Measurements from ENCODE around the gene MIDN. TPM values are rescaled to one million over a fixed set of nuclear protein-coding genes. Genes with fewer than 3 reads are reported as not detected.

MIDN gene
- total RNA-seq, 2 donors from 2014 or later, result 202 to 276 TPM

- DNase-seq (peak; percentile 60 to 80), ATAC-seq (no peak)
- intact Hi-C loops (cut with DNase I, micrococcal nuclease), result no loop called here
Measured at GRCh38 chr19:1264801-1265614, 16.6 kb downstream of the MIDN start.

- intact Hi-C loops (cut with DNase I, micrococcal nuclease), result loop anchor here in 1 of 2 donors (2.0 kb wide), 1 partner anchor 21 kb away; no protein-coding TSS in a partner anchor
- ATAC-seq (no peak), DNase-seq (peak; percentile 66 to 79)
Measured at GRCh38 chr19:1265615-1266128, 17.3 kb downstream of the MIDN start.

GRCh38 chr19:1266129-1266915 lies 17.9 kb downstream of the MIDN start:
- ATAC-seq, result peak; percentile 51
- peak; percentile 93 to 95 for DNase-seq
- intact Hi-C loops (cut with DNase I, micrococcal nuclease), result loop anchor here in 1 of 2 donors (2.0 kb wide), 1 partner anchor 22 kb away; no protein-coding TSS in a partner anchor

- intact Hi-C loops (cut with DNase I, micrococcal nuclease), result loop anchor here in 1 of 2 donors (2.0 kb wide), 1 partner anchor 22 kb away; no protein-coding TSS in a partner anchor
- ATAC-seq (peak; percentile 15), DNase-seq (peak in 1 of 2 donors; percentile 82)
Measured at GRCh38 chr19:1266916-1267476, 18.6 kb downstream of the MIDN start.

GRCh38 chr19:1267477-1268225 lies 19.3 kb downstream of the MIDN start:
- intact Hi-C loops (cut with DNase I, micrococcal nuclease), result loop anchor here in 1 of 2 donors (2.0 kb wide), 1 partner anchor 23 kb away; no protein-coding TSS in a partner anchor
- no peak for DNase-seq
- ATAC-seq, result no peak

GRCh38 chr19:1268226-1269064 lies 20.1 kb downstream of the MIDN start:
- intact Hi-C loops (cut with DNase I, micrococcal nuclease), result no loop called here
- no peak for ATAC-seq
- DNase-seq, result no peak

GRCh38 chr19:1269065-1269477 lies 20.7 kb downstream of the MIDN start, which contains the start of gene CIRBP:
Gene CIRBP, plus strand, starts transcription at chr19:1269332. Its CDS starts 1,602 bp downstream, at chr19:1270934.
- ATAC-seq (peak; percentile 64), DNase-seq (peak; percentile 100)
- intact Hi-C loops (cut with DNase I, micrococcal nuclease), result no loop called here

- intact Hi-C loops (cut with DNase I, micrococcal nuclease), result no loop called here
- ATAC-seq (peak; percentile 26), DNase-seq (peak; percentile 87 to 89)
Measured at GRCh38 chr19:1269478-1270212, 21.3 kb downstream of the MIDN start.

GRCh38 chr19:1270213-1270853 lies 21.9 kb downstream of the MIDN start:
- intact Hi-C loops (cut with DNase I, micrococcal nuclease), result no loop called here
- no peak for ATAC-seq
- DNase-seq, result peak in 1 of 2 donors; percentile 41

- ATAC-seq (no peak), DNase-seq (no peak)
- intact Hi-C loops (cut with DNase I, micrococcal nuclease), result no loop called here
Measured at GRCh38 chr19:1270854-1271527, 22.6 kb downstream of the MIDN start.

- DNase-seq, result no peak
- intact Hi-C loops (cut with DNase I, micrococcal nuclease), result no loop called here
- no peak for ATAC-seq
Measured at GRCh38 chr19:1271528-1272422, 23.4 kb downstream of the MIDN start.

GRCh38 chr19:1272423-1273262 lies 24.3 kb downstream of the MIDN start:
- intact Hi-C loops (cut with DNase I, micrococcal nuclease), result no loop called here
- DNase-seq (no peak), ATAC-seq (no peak)

- intact Hi-C loops (cut with DNase I, micrococcal nuclease), result no loop called here
- no peak for DNase-seq
- no peak for ATAC-seq
Measured at GRCh38 chr19:1273263-1274041, 25.1 kb downstream of the MIDN start.

Measured in left colon (tissue), 2 donors.